PC-9 (cell line): ENCODE results near the gene AOAH. TPM values are rescaled to one million over a fixed set of nuclear protein-coding genes. Genes with fewer than 3 reads are reported as not detected.

Experiments used
- BruUV-seq: library from RNA; stranded (reverse); fragments of 400-500 nt; replicated peaks from 2 replicates; lab custom pipeline; 2021; lab: Mats Ljungman, UMichigan
- CTCF ChIA-PET: fragments of 300-600 bp; sonication (Branson Sonifier 250); formaldehyde crosslinking; loops from one replicate; lab custom pipeline; 2022; ENCODE audit warnings: antibody characterized with exemption; lab: Charles Lee
- POLR2A ChIA-PET: fragments of 300-600 bp; sonication (Branson Sonifier 250); formaldehyde crosslinking; loops from one replicate; lab custom pipeline; 2022; ENCODE audit warnings: antibody characterized with exemption; ENCODE audit not compliant: unreplicated experiment; lab: Charles Lee
- DNase-seq, 2 experiments: peaks; one replicate each; pipeline versions ENCODE4 v3.0.0 to v3.0.0-alpha.2; 2015 to 2022; ENCODE audit warnings: mixed read lengths in 1 of 2
- H2AFZ ChIP-seq: fragments of 200-600 bp; sonication (generic); 2 replicates; pipeline ENCODE4 v1.8.1; 2017; ENCODE audit warnings: antibody characterized with exemption
- H3F3A ChIP-seq: fragments of 200-600 bp; sonication (generic); 2 replicates; pipeline ENCODE4 v1.8.1; 2017; ENCODE audit warnings: antibody characterized with exemption, mild to moderate bottlenecking, low read depth; ENCODE audit not compliant: insufficient read depth
- H3K27ac ChIP-seq: fragments of 200-600 bp; sonication (generic); 2 replicates; pipeline ENCODE4 v1.6.1; 2016; ENCODE audit warnings: mixed run types
- H3K27me3 ChIP-seq: fragments of 200-600 bp; sonication (generic); 2 replicates; pipeline ENCODE4 v1.6.1; 2016; ENCODE audit warnings: low read depth, mixed run types; ENCODE audit not compliant: insufficient read depth
- H3K36me3 ChIP-seq: fragments of 200-600 bp; sonication (generic); 2 replicates; pipeline ENCODE4 v1.6.1; 2016; ENCODE audit warnings: low read depth, mixed run types
- H3K4me1 ChIP-seq: fragments of 200-600 bp; sonication (generic); replicated peaks from 2 replicates; pipeline ENCODE4 v1.6.1; 2016; ENCODE audit warnings: mixed run types; ENCODE audit not compliant: insufficient read depth
- H3K4me2 ChIP-seq: fragments of 200-600 bp; sonication (generic); 2 replicates; pipeline ENCODE4 v1.6.1; 2017; ENCODE audit warnings: mixed run types
- H3K4me3 ChIP-seq: fragments of 200-600 bp; sonication (generic); 2 replicates; pipeline ENCODE4 v1.6.1; 2016; ENCODE audit warnings: mixed run types
- H3K79me2 ChIP-seq: fragments of 200-600 bp; sonication (generic); 2 replicates; pipeline ENCODE4 v1.6.1; 2017; ENCODE audit warnings: low read depth, mixed run types
- H3K9me2 ChIP-seq: fragments of 200-600 bp; sonication (generic); 2 replicates; pipeline ENCODE4 v1.8.1; 2017; ENCODE audit warnings: mild to moderate bottlenecking; ENCODE audit not compliant: insufficient read depth
- H3K9me3 ChIP-seq: fragments of 200-600 bp; sonication (generic); 2 replicates; pipeline ENCODE4 v1.8.1; 2016; ENCODE audit warnings: low read depth; ENCODE audit not compliant: insufficient read depth
- H4K20me1 ChIP-seq: fragments of 200-600 bp; sonication (generic); 2 replicates; pipeline ENCODE4 v1.8.1; 2017; ENCODE audit not compliant: insufficient read depth
- CTCF ChIP-seq: fragments of 200-600 bp; sonication (generic); conservative IDR thresholded peaks from 2 replicates; pipeline ENCODE4 v1.6.1; 2017; ENCODE audit warnings: mixed run types, antibody characterized with exemption, mild to moderate bottlenecking, moderate library complexity
- EZH2 ChIP-seq: fragments of 200-600 bp; sonication (generic); IDR thresholded peaks from 2 replicates; pipeline ENCODE4 v1.8.0; 2017; ENCODE audit warnings: antibody characterized with exemption, low read depth
- intact Hi-C: fragments of 100-400 bp; cut with micrococcal nuclease; formaldehyde crosslinking; loops from one replicate; pipeline ENCODE4 v1.10.0; 2022; ENCODE audit not compliant: unreplicated experiment
- total RNA-seq: library from RNA; stranded (reverse); gene quantifications from 2 replicates; pipeline ENCODE4 v1.2.3, GENCODE V29; 2021

The AOAH gene
- total RNA-seq, 1 experiment from 2014 or later = not detected

- Histone ChIP-seq H3K4me1 (no peaks in the 10 kb centered on the region), H3F3A (no peaks in the 10 kb centered on the region), H3K4me2 (no peak overlapping the region), H3K4me3 (no peak overlapping the region), H2AFZ (no peak overlapping the region), H4K20me1 (no peaks in the 10 kb centered on the region), H3K27me3 (peaks cover 63% of the 10 kb centered on the region), H3K9me2 (no peaks in the 10 kb centered on the region), H3K27ac (no peak overlapping the region), H3K36me3 (no peaks in the 10 kb centered on the region), H3K9me3 (no peaks in the 10 kb centered on the region), H3K79me2 (no peaks in the 10 kb centered on the region)
- no peak for DNase-seq
- TF ChIP-seq CTCF (no peak), EZH2 (no peak)
- BruUV-seq = no TSS peak
- ChIA-PET CTCF (interaction anchor here (0.7 kb wide), 1 partner anchor 207 kb away, joined by 3 read pairs; no protein-coding TSS in a partner anchor), POLR2A (no interaction called here)
- intact Hi-C loops = no loop called here
Observed at GRCh38 chr7:36571190-36571560, 153.1 kb downstream of the AOAH start.

- CTCF ChIA-PET = interaction anchor here (0.7 kb wide), 1 partner anchor 207 kb away, joined by 3 read pairs; no protein-coding TSS in a partner anchor
- Histone ChIP-seq H3F3A (no peaks in the 10 kb centered on the region), H3K9me3 (no peaks in the 10 kb centered on the region), H3K27me3 (peaks cover 63% of the 10 kb centered on the region), H3K36me3 (no peaks in the 10 kb centered on the region), H4K20me1 (no peaks in the 10 kb centered on the region), H3K27ac (no peak overlapping the region), H3K4me3 (no peak overlapping the region), H3K9me2 (no peaks in the 10 kb centered on the region), H3K79me2 (no peaks in the 10 kb centered on the region), H3K4me1 (no peaks in the 10 kb centered on the region), H3K4me2 (no peak overlapping the region), H2AFZ (peak overlapping the region; percentile 6; the same call in 1 of the 2 replicates)
- BruUV-seq = no TSS peak
- POLR2A ChIA-PET = no interaction called here
- intact Hi-C loops = no loop called here
- no peak for TF ChIP-seq EZH2
- TF ChIP-seq CTCF = no peak
- no peak for DNase-seq
Observed at GRCh38 chr7:36570528-36571189, 153.6 kb downstream of the AOAH start.

GRCh38 chr7:36568452-36568849, 155.8 kb downstream of the AOAH start:
- H3K9me3 ChIP-seq = no peaks in the 10 kb centered on the region
- ChIA-PET POLR2A (no interaction called here), CTCF (no interaction called here)
- H3K27ac ChIP-seq = no peak overlapping the region
- peaks cover 71% of the 10 kb centered on the region for H3K27me3 ChIP-seq
- H3K9me2 ChIP-seq = no peaks in the 10 kb centered on the region
- TF ChIP-seq CTCF = no peak
- TF ChIP-seq EZH2 = no peak
- DNase-seq = no peak
- no TSS peak for BruUV-seq
- no peak overlapping the region for H3K4me3 ChIP-seq
- H3K4me2 ChIP-seq = no peak overlapping the region
- no peaks in the 10 kb centered on the region for H3K36me3 ChIP-seq
- H3K79me2 ChIP-seq = no peaks in the 10 kb centered on the region
- no peak overlapping the region for H2AFZ ChIP-seq
- no peaks in the 10 kb centered on the region for H3K4me1 ChIP-seq
- H4K20me1 ChIP-seq = no peaks in the 10 kb centered on the region
- intact Hi-C loops = no loop called here
- H3F3A ChIP-seq = no peaks in the 10 kb centered on the region
